ENCODE data around the gene CCT8L2. TPM values are rescaled to one million over a fixed set of nuclear protein-coding genes. Genes with fewer than 3 reads are reported as not detected.
"Not testable (repeated sequence)": the region's sequence is repeated elsewhere in the genome, so short reads cannot be mapped to it uniquely, and the experiment has no call there.

Gene CCT8L2
- total RNA-seq, 1 donor from 2014 or later, result not detected

GRCh38 chr22:16564837-16565584 lies 27.6 kb downstream of the CCT8L2 start:
- H3K27ac Mint-ChIP-seq (ENCODE audit: unreplicated experiment); H3K9me3 Mint-ChIP-seq (ENCODE audit: unreplicated experiment); DNase-seq; H3K27me3 Mint-ChIP-seq (ENCODE audit: unreplicated experiment); H3K4me3 Mint-ChIP-seq (ENCODE audit: unreplicated experiment); H3K36me3 Mint-ChIP-seq (ENCODE audit: unreplicated experiment); H3K4me1 Mint-ChIP-seq (ENCODE audit: low read depth, unreplicated experiment): not testable (repeated sequence)

DNA sequence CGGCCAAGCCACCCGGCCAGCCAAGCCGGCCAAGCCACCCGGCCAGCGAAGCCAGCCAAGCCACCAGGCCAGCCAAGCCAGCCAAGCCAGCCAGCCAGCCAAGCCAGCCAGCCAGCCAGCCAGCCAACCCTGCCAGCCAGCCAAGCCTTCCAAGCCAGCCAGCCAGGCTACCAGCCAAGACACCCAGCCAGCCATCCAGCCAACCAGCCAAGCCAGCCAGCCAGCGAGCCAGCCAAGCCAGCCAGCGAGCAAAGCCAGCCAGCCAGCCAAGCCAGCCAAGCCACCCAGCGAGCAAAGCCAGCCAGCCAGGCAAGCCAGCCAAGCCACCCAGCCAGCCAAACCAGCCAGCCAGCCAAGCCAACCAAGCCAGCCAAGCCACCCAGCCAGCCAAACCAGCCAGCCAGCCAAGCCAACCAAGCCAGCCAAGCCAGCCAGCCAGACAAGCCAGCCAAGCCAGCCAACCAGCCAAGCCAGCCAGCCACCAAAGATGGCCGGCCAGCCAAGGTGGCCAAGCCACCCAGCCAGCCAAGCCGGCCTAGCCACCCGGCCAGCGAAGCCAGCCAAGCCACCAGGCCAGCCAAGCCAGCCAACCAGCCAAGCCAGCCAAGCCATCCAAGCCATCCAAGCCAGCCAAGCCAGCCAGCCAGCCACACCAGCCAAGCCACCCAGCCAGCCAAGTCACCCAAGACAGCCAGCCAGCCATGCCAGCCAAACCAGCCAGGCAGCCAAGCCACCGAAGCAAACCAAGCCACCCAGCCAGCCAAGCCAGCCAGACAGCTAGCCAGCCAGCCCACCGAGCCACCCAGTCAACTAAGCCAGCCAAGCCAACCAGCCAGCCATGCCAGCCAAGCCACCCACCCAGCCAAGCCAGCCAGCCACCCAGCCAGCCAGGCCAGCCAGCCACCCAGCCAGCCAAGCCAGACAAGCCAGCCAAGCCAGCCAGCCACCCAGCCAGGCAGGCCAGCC lies 28.8 kb downstream of the CCT8L2 start:
- H3K4me3 Mint-ChIP-seq (ENCODE audit: unreplicated experiment), result no peak overlapping the region
- no peak overlapping the region for H3K27ac Mint-ChIP-seq (ENCODE audit: unreplicated experiment)
- TF ChIP-seq, protein P1, sequence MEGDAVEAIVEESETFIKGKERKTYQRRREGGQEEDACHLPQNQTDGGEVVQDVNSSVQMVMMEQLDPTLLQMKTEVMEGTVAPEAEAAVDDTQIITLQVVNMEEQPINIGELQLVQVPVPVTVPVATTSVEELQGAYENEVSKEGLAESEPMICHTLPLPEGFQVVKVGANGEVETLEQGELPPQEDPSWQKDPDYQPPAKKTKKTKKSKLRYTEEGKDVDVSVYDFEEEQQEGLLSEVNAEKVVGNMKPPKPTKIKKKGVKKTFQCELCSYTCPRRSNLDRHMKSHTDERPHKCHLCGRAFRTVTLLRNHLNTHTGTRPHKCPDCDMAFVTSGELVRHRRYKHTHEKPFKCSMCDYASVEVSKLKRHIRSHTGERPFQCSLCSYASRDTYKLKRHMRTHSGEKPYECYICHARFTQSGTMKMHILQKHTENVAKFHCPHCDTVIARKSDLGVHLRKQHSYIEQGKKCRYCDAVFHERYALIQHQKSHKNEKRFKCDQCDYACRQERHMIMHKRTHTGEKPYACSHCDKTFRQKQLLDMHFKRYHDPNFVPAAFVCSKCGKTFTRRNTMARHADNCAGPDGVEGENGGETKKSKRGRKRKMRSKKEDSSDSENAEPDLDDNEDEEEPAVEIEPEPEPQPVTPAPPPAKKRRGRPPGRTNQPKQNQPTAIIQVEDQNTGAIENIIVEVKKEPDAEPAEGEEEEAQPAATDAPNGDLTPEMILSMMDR (IDR thresholded peaks at IDR 0.05; ENCODE audit: partially characterized antibody, unreplicated experiment), result no peak
- H3K4me1 Mint-ChIP-seq (ENCODE audit: low read depth, unreplicated experiment), result no peaks in the 10 kb centered on the region
- H3K9me3 Mint-ChIP-seq (ENCODE audit: unreplicated experiment), result peaks cover 3% of the 10 kb centered on the region
- H3K36me3 Mint-ChIP-seq (ENCODE audit: unreplicated experiment), result no peaks in the 10 kb centered on the region
- DNase-seq, result no peak
- no peaks in the 10 kb centered on the region for H3K27me3 Mint-ChIP-seq (ENCODE audit: unreplicated experiment)

DNA sequence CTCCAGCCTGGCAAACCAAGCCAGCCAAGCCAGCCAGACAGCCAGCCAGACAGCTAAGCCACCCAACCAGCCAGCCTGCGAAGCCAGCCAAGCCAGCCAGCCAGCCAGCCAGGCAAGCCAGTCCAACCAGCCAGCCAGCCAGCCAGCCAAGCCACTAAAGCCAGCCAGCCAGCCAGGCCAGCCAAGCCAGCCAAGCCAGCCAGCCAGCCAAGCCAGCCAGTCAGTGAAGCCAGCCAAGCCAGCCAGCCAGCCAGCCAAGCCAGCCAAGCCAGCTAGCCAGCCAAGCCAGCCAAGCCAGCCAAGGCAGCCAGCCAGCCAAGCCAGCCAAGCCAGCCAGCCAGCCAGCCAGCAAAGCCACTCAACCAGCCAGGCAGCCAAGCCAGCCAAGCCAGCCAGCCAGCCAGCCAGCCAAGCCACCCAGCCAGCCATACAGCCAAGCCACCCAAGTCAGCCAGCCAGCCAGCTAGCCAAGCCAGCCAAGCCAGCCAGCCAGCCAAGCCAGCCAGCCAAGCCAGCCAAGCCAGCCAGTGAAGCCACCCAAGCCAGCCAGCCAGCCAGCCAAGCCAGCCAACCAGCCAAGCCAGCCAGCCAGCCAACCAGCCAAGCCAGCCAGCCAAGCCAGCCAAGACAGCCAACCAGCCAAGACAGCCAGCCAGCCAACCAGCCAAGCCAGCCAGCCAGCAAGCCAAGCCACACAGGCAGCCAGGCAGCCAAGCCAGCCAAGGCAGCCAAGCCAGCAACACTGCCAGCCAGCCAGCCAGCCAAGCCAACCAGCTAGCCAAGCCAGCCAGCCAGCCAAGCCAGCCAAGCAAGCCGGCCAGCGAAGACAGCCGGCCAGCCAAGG lies 29.7 kb downstream of the CCT8L2 start:
- peaks cover 4% of the 10 kb centered on the region for H3K9me3 Mint-ChIP-seq (ENCODE audit: unreplicated experiment)
- H3K4me1 Mint-ChIP-seq (ENCODE audit: low read depth, unreplicated experiment), result no peaks in the 10 kb centered on the region
- H3K36me3 Mint-ChIP-seq (ENCODE audit: unreplicated experiment), result no peaks in the 10 kb centered on the region
- H3K27ac Mint-ChIP-seq (ENCODE audit: unreplicated experiment), result no peak overlapping the region
- no peak overlapping the region for H3K4me3 Mint-ChIP-seq (ENCODE audit: unreplicated experiment)
- H3K27me3 Mint-ChIP-seq (ENCODE audit: unreplicated experiment), result no peaks in the 10 kb centered on the region
- TF ChIP-seq, protein P1 (IDR thresholded peaks at IDR 0.05; ENCODE audit: partially characterized antibody, unreplicated experiment), result no peak
- no peak for DNase-seq

DNA sequence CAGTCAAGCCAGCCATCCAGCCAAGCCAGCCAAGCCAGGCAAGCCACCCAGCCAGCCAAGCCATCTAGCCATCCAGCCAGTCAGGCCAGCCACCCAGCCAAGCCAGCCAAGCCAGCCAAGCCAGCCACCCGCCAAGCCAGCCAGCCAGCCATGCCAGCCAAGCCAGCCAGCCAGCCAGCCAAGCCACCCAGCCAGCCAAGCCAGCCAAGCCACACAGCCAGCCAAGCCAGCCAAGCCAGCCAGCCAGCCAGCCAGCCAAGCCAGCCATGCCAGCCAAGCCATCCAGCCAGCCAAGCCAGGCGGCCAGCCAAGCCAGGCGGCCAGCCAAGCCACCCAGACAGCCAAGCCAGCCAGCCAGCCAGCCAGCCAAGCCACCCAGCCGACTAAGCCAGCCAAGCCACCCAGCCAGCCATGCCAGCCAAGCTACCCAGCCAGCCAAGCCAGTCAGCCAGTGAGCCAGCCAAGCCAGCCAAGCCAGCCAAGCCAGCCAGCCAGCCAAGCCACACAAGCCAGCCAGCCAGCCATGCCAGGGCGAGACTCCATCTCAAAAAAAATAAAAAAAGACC lies 31.4 kb downstream of the CCT8L2 start:
- DNase-seq; H3K4me1 Mint-ChIP-seq (ENCODE audit: low read depth, unreplicated experiment); H3K27ac Mint-ChIP-seq (ENCODE audit: unreplicated experiment); H3K27me3 Mint-ChIP-seq (ENCODE audit: unreplicated experiment); H3K36me3 Mint-ChIP-seq (ENCODE audit: unreplicated experiment); H3K4me3 Mint-ChIP-seq (ENCODE audit: unreplicated experiment); H3K9me3 Mint-ChIP-seq (ENCODE audit: unreplicated experiment): not testable (repeated sequence)

GRCh38 chr22:16560651-16561050 lies 32.0 kb downstream of the CCT8L2 start:
- H3K9me3 Mint-ChIP-seq (ENCODE audit: unreplicated experiment); DNase-seq; H3K27ac Mint-ChIP-seq (ENCODE audit: unreplicated experiment); H3K27me3 Mint-ChIP-seq (ENCODE audit: unreplicated experiment); H3K36me3 Mint-ChIP-seq (ENCODE audit: unreplicated experiment); H3K4me1 Mint-ChIP-seq (ENCODE audit: low read depth, unreplicated experiment); H3K4me3 Mint-ChIP-seq (ENCODE audit: unreplicated experiment): not testable (repeated sequence)

DNA sequence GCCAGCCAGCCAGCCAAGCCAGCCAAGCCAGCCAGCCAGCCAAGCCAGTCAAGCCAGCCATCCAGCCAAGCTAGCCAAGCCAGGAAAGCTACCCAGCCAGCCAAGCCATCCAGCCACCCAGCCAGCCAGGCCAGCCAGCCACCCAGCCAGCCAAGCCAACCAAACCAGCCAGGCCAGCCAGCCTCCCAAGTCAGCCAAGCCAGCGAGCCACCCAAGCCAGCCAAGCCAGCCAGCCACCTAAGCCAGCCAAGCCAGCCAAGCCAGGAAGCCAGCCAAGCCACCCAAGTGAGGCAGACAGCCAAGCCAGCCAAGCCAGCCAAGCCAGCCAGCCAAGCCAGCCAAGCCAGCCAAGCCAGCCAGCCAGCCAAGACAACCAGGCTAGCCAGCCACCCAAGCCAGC lies 32.6 kb downstream of the CCT8L2 start:
- not testable (repeated sequence) for H3K36me3 Mint-ChIP-seq (ENCODE audit: unreplicated experiment); H3K27me3 Mint-ChIP-seq (ENCODE audit: unreplicated experiment); H3K4me3 Mint-ChIP-seq (ENCODE audit: unreplicated experiment); H3K27ac Mint-ChIP-seq (ENCODE audit: unreplicated experiment); H3K9me3 Mint-ChIP-seq (ENCODE audit: unreplicated experiment); DNase-seq; H3K4me1 Mint-ChIP-seq (ENCODE audit: low read depth, unreplicated experiment)

Data from glutamatergic neuron (in vitro differentiated cells).